Motor neuron (in vitro differentiated cells): ENCODE data around the gene MMADHC. TPM values are rescaled to one million over a fixed set of nuclear protein-coding genes. Genes with fewer than 3 reads are reported as not detected.
"Not testable (repeated sequence)": the region's sequence is repeated elsewhere in the genome, so short reads cannot be mapped to it uniquely, and the experiment has no call there.

Experiments used
- ATAC-seq, 8 experiments: fragments of 200-7000 bp; cut with Tn5 transposase; replicated peaks in 6 of 8; 2 replicates each; pipeline ENCODE4 v1.8.0; 2021; ENCODE audit warnings: mild to moderate bottlenecking in 8 of 8, moderate library complexity in 8 of 8
- H3K27ac ChIP-seq, 2 donors: fragments of 250-450 bp; sonication (Bioruptor Pico); 2 replicates each; pipeline ENCODE4 v1.9.0; 2021; ENCODE audit warnings: antibody characterized with exemption in 2 of 2, mild to moderate bottlenecking in 2 of 2, moderate library complexity in 1 of 2
- H3K4me1 ChIP-seq, 2 donors: fragments of 250-450 bp; sonication (Bioruptor Pico); replicated peaks in 1 of 2; 2 replicates each; pipeline ENCODE4 v1.6.1; 2021; ENCODE audit warnings: antibody characterized with exemption in 2 of 2, mild to moderate bottlenecking in 2 of 2, moderate library complexity in 1 of 2
- H3K4me3 ChIP-seq, 5 donors: fragments of 250-450 bp; sonication (Bioruptor Pico); 2 replicates each; pipeline ENCODE4 v1.9.0; 2021; ENCODE audit warnings: antibody characterized with exemption in 5 of 5, mild to moderate bottlenecking in 5 of 5, moderate library complexity in 4 of 5
- WGBS, 10 experiments: fragments of 450-650 bp; shearing (Covaris generic); methylation state at CpG; one replicate each; pipeline ENCODE4 v1.0.0; 2022; 5-methylcytosine and 5-hydroxymethylcytosine counted together
- in situ Hi-C, 9 experiments: fragments of 400-800 bp; cut with MboI; loops; one replicate each; pipeline ENCODE4 v1.15.0; 2021; ENCODE audit warnings: low sequenced_read_pairs in 9 of 9, low pct_unique_long_range_greater_than_20kb in 2 of 9; ENCODE audit not compliant: unreplicated experiment in 9 of 9
- total RNA-seq, 8 experiments: library from RNA; unstranded; fragments of 300-600 nt; gene quantifications; 2 replicates each; pipeline versions ENCODE4 v1.2.3 to v1.2.4, GENCODE V29; 2022

Gene MMADHC
- total RNA-seq, 8 experiments from 2014 or later: 67.1 to 182 (median 128) TPM

GRCh38 chr2:149565625-149566024 is 21.9 kb downstream of the MMADHC start:
- H3K27ac ChIP-seq, ATAC-seq, H3K4me1 ChIP-seq, H3K4me3 ChIP-seq: not testable (repeated sequence)
- in situ Hi-C loops: loop anchor here (10.0 to 25.0 kb wide), 6 partner anchors 228 to 553 kb away; partner anchors contain the start of genes LYPD6 (in 2 of the 9) and LYPD6B (in 1 of the 9)
- 67 to 100% (median 99%) methylated on average over 2 to 9 of the region's 9 CpGs for WGBS, 10 experiments

DNA sequence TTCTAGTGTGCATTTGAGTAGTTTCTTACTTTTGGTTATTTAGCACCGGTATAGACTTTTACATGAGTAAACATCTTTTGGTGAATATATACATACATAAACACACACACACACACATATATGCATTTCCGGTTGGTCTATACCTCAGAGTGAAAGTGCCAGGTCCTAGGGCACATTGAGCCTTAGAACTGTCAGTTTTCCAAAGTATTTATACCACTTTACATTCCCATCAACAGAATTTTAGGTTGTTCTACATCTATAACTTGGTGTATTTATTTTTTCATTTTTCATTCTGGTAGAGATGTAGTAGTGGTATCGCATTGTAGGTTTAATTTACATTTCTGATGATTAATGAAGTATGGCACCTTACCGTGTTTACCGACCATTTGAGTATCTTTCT is 22.6 kb downstream of the MMADHC start:
- in situ Hi-C loops: loop anchor here (10.0 to 25.0 kb wide), 6 partner anchors 228 to 553 kb away; partner anchors contain the start of genes LYPD6 (in 2 of the 9) and LYPD6B (in 1 of the 9)
- no peaks in the 10 kb centered on the region for H3K4me1 ChIP-seq

GRCh38 chr2:149564097-149564496 is 23.5 kb downstream of the MMADHC start:
- no peak overlapping the region for H3K27ac ChIP-seq
- H3K4me3 ChIP-seq: no peak overlapping the region
- in situ Hi-C loops: loop anchor here (10.0 to 25.0 kb wide), 6 partner anchors 227 to 552 kb away; partner anchors contain the start of genes LYPD6 (in 2 of the 9) and LYPD6B (in 1 of the 9)
- no peaks in the 10 kb centered on the region for H3K4me1 ChIP-seq
- peak in 1 of 8 experiments; percentile 15 for ATAC-seq
- 0 to 100% (median 17%) methylated on average over 1 of the region's 1 CpG; no CpG with 5 or more reads in 1 of the 10 experiments for WGBS, 10 experiments

More for the DNA sequence above, 22.6 kb downstream of the MMADHC start:
- Histone ChIP-seq H3K4me3 (no peak overlapping the region), H3K27ac (no peak overlapping the region)
- ATAC-seq: peak in 1 of 8 experiments; percentile 25
- 62 to 100% (median 91%) methylated on average over 3 to 5 of the region's 5 CpGs for WGBS, 10 experiments

- 0 to 74% (median 44%) methylated on average over 1 to 2 of the region's 2 CpGs for WGBS, 10 experiments
- H3K4me1 ChIP-seq: no peaks in the 10 kb centered on the region
- peak in 5 of 8 experiments; percentile 19 to 86 (median 45) for ATAC-seq
- H3K4me3 ChIP-seq: no peak overlapping the region
- no peak overlapping the region for H3K27ac ChIP-seq
- in situ Hi-C loops: loop anchor here (10.0 to 25.0 kb wide), 6 partner anchors 225 to 550 kb away; partner anchors contain the start of genes LYPD6 (in 2 of the 9) and LYPD6B (in 1 of the 9)
Measured at GRCh38 chr2:149562324-149562723, 25.3 kb downstream of the MMADHC start.

- H3K27ac ChIP-seq: no peak overlapping the region
- ATAC-seq: peak in 1 of 8 experiments; percentile 28
- no peak overlapping the region for H3K4me3 ChIP-seq
- H3K4me1 ChIP-seq: no peaks in the 10 kb centered on the region
- in situ Hi-C loops: loop anchor here (10.0 to 25.0 kb wide), 6 partner anchors 224 to 549 kb away; partner anchors contain the start of genes LYPD6 (in 2 of the 9) and LYPD6B (in 1 of the 9)
Measured at GRCh38 chr2:149561309-149561926, 26.2 kb downstream of the MMADHC start.

GRCh38 chr2:149559341-149560068 is 28.1 kb downstream of the MMADHC start:
- H3K4me3 ChIP-seq: no peak overlapping the region
- in situ Hi-C loops: loop anchor here (5.0 to 25.0 kb wide), 7 partner anchors 222 to 547 kb away; partner anchors contain the start of genes LYPD6 (in 2 of the 9) and LYPD6B (in 1 of the 9)
- H3K27ac ChIP-seq: no peak overlapping the region
- ATAC-seq: no peak
- WGBS, 10 experiments: 71 to 100% (median 92%) methylated on average over 1 to 4 of the region's 5 CpGs
- H3K4me1 ChIP-seq: no peaks in the 10 kb centered on the region

DNA sequence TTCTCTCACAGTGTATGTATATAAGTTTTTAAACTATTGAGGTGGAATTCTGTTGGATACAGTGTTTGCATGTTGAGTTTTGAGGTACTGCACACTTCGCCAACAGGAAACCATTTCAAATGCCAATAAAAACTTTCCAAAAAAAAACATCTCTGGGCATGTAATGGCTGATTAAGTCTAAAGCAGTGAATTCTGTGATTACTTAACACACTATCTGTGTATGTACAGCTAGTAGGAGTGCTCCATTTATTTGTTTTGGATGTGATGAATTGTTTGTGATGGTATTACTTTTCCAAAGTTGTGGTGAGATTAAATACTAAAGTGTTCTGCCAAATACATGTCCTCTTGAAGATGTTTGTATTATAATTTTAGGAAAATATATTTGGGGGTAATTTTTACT is 31.1 kb downstream of the MMADHC start:
- in situ Hi-C loops: loop anchor here in 5 of 9 experiments (5.0 to 25.0 kb wide), 5 partner anchors 219 to 544 kb away; partner anchors contain the start of genes LYPD6 (in 2 of the 5) and LYPD6B (in 1 of the 5)
- no peak for ATAC-seq
- no peak overlapping the region for H3K4me3 ChIP-seq
- H3K27ac ChIP-seq: no peak overlapping the region
- no peaks in the 10 kb centered on the region for H3K4me1 ChIP-seq
- 80 to 100% (median 94%) methylated on average over 1 of the region's 1 CpG; no CpG with 5 or more reads in 4 of the 10 experiments for WGBS, 10 experiments

- in situ Hi-C loops: loop anchor here in 5 of 9 experiments (25.0 kb wide), 4 partner anchors 216 to 541 kb away; partner anchors contain the start of genes LYPD6 (in 2 of the 5) and LYPD6B (in 1 of the 5)
- H3K4me3 ChIP-seq: no peak overlapping the region
- ATAC-seq: no peak
- no peak overlapping the region for H3K27ac ChIP-seq
- H3K4me1 ChIP-seq: no peaks in the 10 kb centered on the region
- WGBS, 10 experiments: 50 to 100% (median 98%) methylated on average over 1 to 2 of the region's 2 CpGs
Measured at GRCh38 chr2:149552830-149553229, 34.7 kb downstream of the MMADHC start.

- WGBS, 10 experiments: 0 to 100% (median 68%) methylated on average over 1 to 4 of the region's 4 CpGs; no CpG with 5 or more reads in 3 of the 10 experiments
- in situ Hi-C loops: loop anchor here in 5 of 9 experiments (25.0 kb wide), 4 partner anchors 215 to 540 kb away; partner anchors contain the start of genes LYPD6 (in 2 of the 5) and LYPD6B (in 1 of the 5)
- Histone ChIP-seq H3K27ac (no peak overlapping the region), H3K4me1 (no peaks in the 10 kb centered on the region), H3K4me3 (no peak overlapping the region)
- ATAC-seq: peak in 1 of 8 experiments; percentile 84
Measured at GRCh38 chr2:149552226-149552625, 35.3 kb downstream of the MMADHC start.

DNA sequence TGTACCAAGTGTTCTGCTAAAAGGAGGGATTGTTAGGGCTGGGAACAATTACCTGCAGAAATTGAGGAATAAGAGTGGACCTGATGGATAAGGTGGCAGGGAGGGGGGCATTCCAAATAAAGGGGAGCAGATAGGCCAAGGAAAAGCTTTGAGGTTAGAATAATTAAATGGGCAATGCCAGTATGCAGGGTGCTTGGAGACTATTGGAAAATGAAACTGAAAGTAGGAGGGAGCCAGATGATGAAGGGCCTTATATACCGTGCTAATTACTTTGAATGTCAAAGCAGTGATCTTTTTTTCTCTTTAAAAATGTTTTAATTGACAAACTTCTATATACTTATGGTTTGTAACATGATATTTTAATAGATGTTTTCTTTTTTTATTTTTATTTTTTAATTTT is 42.9 kb downstream of the MMADHC start:
- WGBS, 10 experiments: 24 to 100% (median 83%) methylated on average over 1 of the region's 1 CpG; no CpG with 5 or more reads in 1 of the 10 experiments
- in situ Hi-C loops: no loop called here
- Histone ChIP-seq H3K4me1 (no peaks in the 10 kb centered on the region), H3K27ac (no peak overlapping the region), H3K4me3 (no peak overlapping the region)
- ATAC-seq: no peak

GRCh38 chr2:149543845-149544244 is 43.7 kb downstream of the MMADHC start:
- H3K4me3 ChIP-seq: no peak overlapping the region
- no peak overlapping the region for H3K27ac ChIP-seq
- H3K4me1 ChIP-seq: no peaks in the 10 kb centered on the region
- WGBS, 10 experiments: 0 to 100% (median 86%) methylated on average over 1 of the region's 1 CpG; no CpG with 5 or more reads in 1 of the 10 experiments
- peak in 1 of 8 experiments; percentile 19 for ATAC-seq
- in situ Hi-C loops: no loop called here

- in situ Hi-C loops: no loop called here
- Histone ChIP-seq H3K4me3 (no peak overlapping the region), H3K27ac (no peak overlapping the region), H3K4me1 (no peaks in the 10 kb centered on the region)
- no peak for ATAC-seq
- WGBS, 10 experiments: 43 to 100% (median 85%) methylated on average over 1 to 5 of the region's 5 CpGs; no CpG with 5 or more reads in 1 of the 10 experiments
Measured at GRCh38 chr2:149540138-149540537, 47.4 kb downstream of the MMADHC start.
